HCEC 1CT (cell line): ENCODE data around the gene ZNF618.

Source experiments
- DNase-seq: peaks from one replicate; pipeline ENCODE4 v3.0.0-alpha.2; 2017

Gene ZNF618

GRCh38 chr9:113876151-113876992 lies at the start of gene ZNF618:
ZNF618 (plus strand) TSS chr9:113876309; CDS start chr9:113876381, 72 bp downstream.
- DNase-seq, result peak; percentile 34

GRCh38 chr9:113828221-113828620 lies 47.9 kb upstream of the ZNF618 start:
- DNase-seq, result peak; percentile 51

- peak; percentile 34 for DNase-seq
Observed at GRCh38 chr9:113837334-113837733, 38.8 kb upstream of the ZNF618 start.

- peak; percentile 55 for DNase-seq
Observed at GRCh38 chr9:113842086-113842485, 34.0 kb upstream of the ZNF618 start.

- DNase-seq, result no peak
Observed at GRCh38 chr9:113844466-113844865, 31.6 kb upstream of the ZNF618 start.

- no peak for DNase-seq
Observed at GRCh38 chr9:113851359-113851758, 24.8 kb upstream of the ZNF618 start.

GRCh38 chr9:113851873-113852272 lies 24.2 kb upstream of the ZNF618 start:
- no peak for DNase-seq

GRCh38 chr9:113853333-113853732 lies 22.8 kb upstream of the ZNF618 start:
- DNase-seq, result peak; percentile 10

GRCh38 chr9:113854310-113854709 lies 21.8 kb upstream of the ZNF618 start:
- no peak for DNase-seq

- DNase-seq, result no peak
Observed at GRCh38 chr9:113857875-113858274, 18.2 kb upstream of the ZNF618 start.

GRCh38 chr9:113858282-113858681 lies 17.8 kb upstream of the ZNF618 start:
- DNase-seq, result no peak

GRCh38 chr9:113863345-113863744 lies 12.8 kb upstream of the ZNF618 start:
- no peak for DNase-seq

GRCh38 chr9:113868501-113868900 lies 7.6 kb upstream of the ZNF618 start:
- no peak for DNase-seq

GRCh38 chr9:113872485-113873143 lies 3.5 kb upstream of the ZNF618 start:
- DNase-seq, result no peak

GRCh38 chr9:113873446-113873845 lies 2.7 kb upstream of the ZNF618 start:
- DNase-seq, result no peak

- DNase-seq, result no peak
Observed at GRCh38 chr9:113873926-113874325, 2.2 kb upstream of the ZNF618 start.

GRCh38 chr9:113875459-113876150 lies 504 bp upstream of the ZNF618 start:
- peak; percentile 18 for DNase-seq

GRCh38 chr9:113876993-113877368 lies 872 bp downstream of the ZNF618 start:
- DNase-seq, result no peak

- DNase-seq, result no peak
Observed at GRCh38 chr9:113879318-113879717, 3.2 kb downstream of the ZNF618 start.

- no peak for DNase-seq
Observed at GRCh38 chr9:113879911-113880310, 3.8 kb downstream of the ZNF618 start.

GRCh38 chr9:113882181-113882580 lies 6.1 kb downstream of the ZNF618 start:
- no peak for DNase-seq

- DNase-seq, result no peak
Observed at GRCh38 chr9:113882636-113883164, 6.6 kb downstream of the ZNF618 start.
